ENCODE results near the gene LYRM1.

LYRM1 gene

DNA sequence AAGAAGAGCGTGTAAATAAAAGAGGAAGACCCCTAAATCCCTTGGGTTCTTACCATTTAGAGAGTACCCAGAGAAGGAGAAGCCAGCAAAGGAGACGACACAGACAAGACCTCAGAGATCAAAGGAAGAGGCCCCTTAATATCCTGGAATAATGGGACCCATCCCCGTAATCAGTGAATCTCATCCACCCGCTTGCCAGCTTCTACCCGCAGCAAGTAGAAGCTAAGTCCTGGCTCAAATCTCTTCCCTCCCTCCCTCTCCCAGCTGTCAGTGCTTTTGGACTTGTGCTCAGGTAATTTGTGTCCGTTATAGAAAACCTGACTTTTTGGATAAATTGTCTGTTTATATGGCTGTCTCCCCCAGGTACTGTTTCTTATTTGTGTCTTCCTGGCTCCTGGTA lies 1.9 kb downstream of the LYRM1 start:
- peaks cover 2 to 5% of the 10 kb centered on the region in 2 donors for H3K36me3 ChIP-seq (ENCODE audit: control insufficient read depth in 2 of 2, insufficient read depth in 2 of 2, low read length in 2 of 2)
- H3K9me3 ChIP-seq (ENCODE audit: control insufficient read depth in 2 of 2, low read length in 2 of 2) = no peaks in the 10 kb centered on the region
- H3K27me3 ChIP-seq (ENCODE audit: control insufficient read depth in 1 of 2, insufficient read depth in 2 of 2, low read length in 2 of 2) = no peaks in the 10 kb centered on the region
- peaks cover 48% of the 10 kb centered on the region for H3K4me1 ChIP-seq (ENCODE audit: control insufficient read depth, insufficient read depth, low read length)
- no peak overlapping the region for H3K9ac ChIP-seq (ENCODE audit: low read length in 2 of 2)
- H3K4me3 ChIP-seq (ENCODE audit: low read length in 2 of 2) = no peak overlapping the region
- no peak overlapping the region for H3K27ac ChIP-seq (ENCODE audit: low read length)

GRCh38 chr16:20903116-20903898 lies 2.7 kb downstream of the LYRM1 start:
- Histone ChIP-seq H3K36me3 (ENCODE audit: control insufficient read depth in 2 of 2, insufficient read depth in 2 of 2, low read length in 2 of 2) (peaks cover 0 to 4% of the 10 kb centered on the region in 2 donors), H3K9ac (ENCODE audit: low read length in 2 of 2) (no peak overlapping the region), H3K27me3 (ENCODE audit: control insufficient read depth in 1 of 2, insufficient read depth in 2 of 2, low read length in 2 of 2) (no peaks in the 10 kb centered on the region), H3K9me3 (ENCODE audit: control insufficient read depth in 2 of 2, low read length in 2 of 2) (no peaks in the 10 kb centered on the region), H3K4me1 (ENCODE audit: control insufficient read depth, insufficient read depth, low read length) (peaks cover 50% of the 10 kb centered on the region), H3K27ac (ENCODE audit: low read length) (peak overlapping the region; percentile 24), H3K4me3 (ENCODE audit: low read length in 2 of 2) (no peak overlapping the region)

- Histone ChIP-seq H3K4me3 (ENCODE audit: low read length in 2 of 2) (no peak overlapping the region), H3K9me3 (ENCODE audit: control insufficient read depth in 2 of 2, low read length in 2 of 2) (no peaks in the 10 kb centered on the region), H3K36me3 (ENCODE audit: control insufficient read depth in 2 of 2, insufficient read depth in 2 of 2, low read length in 2 of 2) (peaks cover 0 to 4% of the 10 kb centered on the region in 2 donors), H3K9ac (ENCODE audit: low read length in 2 of 2) (no peak overlapping the region), H3K27ac (ENCODE audit: low read length) (peak overlapping the region; percentile 19), H3K27me3 (ENCODE audit: control insufficient read depth in 1 of 2, insufficient read depth in 2 of 2, low read length in 2 of 2) (no peaks in the 10 kb centered on the region), H3K4me1 (ENCODE audit: control insufficient read depth, insufficient read depth, low read length) (peaks cover 48% of the 10 kb centered on the region)
Measured at GRCh38 chr16:20903899-20904506, 3.4 kb downstream of the LYRM1 start.

DNA sequence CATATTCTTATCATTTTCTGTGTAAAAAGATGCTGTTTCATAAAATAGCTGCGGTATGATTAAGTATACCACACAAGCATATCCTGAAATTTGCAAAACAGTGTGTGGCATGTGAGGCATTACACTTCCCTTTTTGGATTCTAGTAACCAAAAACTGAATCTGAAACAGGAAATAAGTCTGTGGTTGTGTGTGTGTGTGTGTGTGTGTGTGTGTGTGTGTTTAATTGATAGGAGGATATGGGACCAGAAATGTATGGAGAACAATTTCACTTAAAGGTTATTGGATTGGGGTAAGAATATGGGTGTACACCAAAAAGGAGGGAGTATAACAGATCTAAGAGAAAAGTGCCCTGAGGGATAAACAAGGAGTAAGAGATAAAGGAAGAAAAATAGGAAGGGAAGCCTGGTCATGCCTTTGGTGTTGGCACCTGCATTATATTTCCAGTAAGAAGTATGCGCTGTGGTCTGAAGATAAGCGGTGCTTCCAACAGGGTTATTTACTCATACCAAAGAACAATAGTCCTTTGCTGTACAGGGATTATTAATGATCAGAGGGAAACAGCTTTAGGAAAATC lies 4.0 kb downstream of the LYRM1 start:
- H3K4me3 ChIP-seq (ENCODE audit: low read length in 2 of 2) = no peak overlapping the region
- peaks cover 0 to 4% of the 10 kb centered on the region in 2 donors for H3K36me3 ChIP-seq (ENCODE audit: control insufficient read depth in 2 of 2, insufficient read depth in 2 of 2, low read length in 2 of 2)

GRCh38 chr16:20905576-20905975 lies 5.0 kb downstream of the LYRM1 start:
- peaks cover 46% of the 10 kb centered on the region for H3K4me1 ChIP-seq (ENCODE audit: control insufficient read depth, insufficient read depth, low read length)
- H3K36me3 ChIP-seq (ENCODE audit: control insufficient read depth in 2 of 2, insufficient read depth in 2 of 2, low read length in 2 of 2) = peaks cover 0 to 4% of the 10 kb centered on the region in 2 donors
- H3K27ac ChIP-seq (ENCODE audit: low read length) = peak overlapping the region; percentile 42
- H3K9ac ChIP-seq (ENCODE audit: low read length in 2 of 2) = peak overlapping the region in 1 of 2 donors; percentile 13
- H3K9me3 ChIP-seq (ENCODE audit: control insufficient read depth in 2 of 2, low read length in 2 of 2) = no peaks in the 10 kb centered on the region
- no peaks in the 10 kb centered on the region for H3K27me3 ChIP-seq (ENCODE audit: control insufficient read depth in 1 of 2, insufficient read depth in 2 of 2, low read length in 2 of 2)
- H3K4me3 ChIP-seq (ENCODE audit: low read length in 2 of 2) = no peak overlapping the region

More for the DNA sequence above, 4.0 kb downstream of the LYRM1 start:
- Histone ChIP-seq H3K27me3 (ENCODE audit: control insufficient read depth in 1 of 2, insufficient read depth in 2 of 2, low read length in 2 of 2) (no peaks in the 10 kb centered on the region), H3K9ac (ENCODE audit: low read length in 2 of 2) (no peak overlapping the region), H3K9me3 (ENCODE audit: control insufficient read depth in 2 of 2, low read length in 2 of 2) (no peaks in the 10 kb centered on the region), H3K27ac (ENCODE audit: low read length) (peak overlapping the region; percentile 19), H3K4me1 (ENCODE audit: control insufficient read depth, insufficient read depth, low read length) (peaks cover 46% of the 10 kb centered on the region)

- Histone ChIP-seq H3K4me3 (ENCODE audit: low read length in 2 of 2) (peak overlapping the region in 1 of 2 donors; percentile 0), H3K4me1 (ENCODE audit: control insufficient read depth, insufficient read depth, low read length) (peaks cover 42% of the 10 kb centered on the region), H3K36me3 (ENCODE audit: control insufficient read depth in 2 of 2, insufficient read depth in 2 of 2, low read length in 2 of 2) (peaks cover 0 to 4% of the 10 kb centered on the region in 2 donors), H3K9me3 (ENCODE audit: control insufficient read depth in 2 of 2, low read length in 2 of 2) (no peaks in the 10 kb centered on the region), H3K27me3 (ENCODE audit: control insufficient read depth in 1 of 2, insufficient read depth in 2 of 2, low read length in 2 of 2) (no peaks in the 10 kb centered on the region), H3K9ac (ENCODE audit: low read length in 2 of 2) (peak overlapping the region in 1 of 2 donors; percentile 37), H3K27ac (ENCODE audit: low read length) (peak overlapping the region; percentile 42)
Measured at GRCh38 chr16:20906341-20907255, 6.0 kb downstream of the LYRM1 start.

- Histone ChIP-seq H3K9ac (ENCODE audit: low read length in 2 of 2) (no peak overlapping the region), H3K4me1 (ENCODE audit: control insufficient read depth, insufficient read depth, low read length) (peaks cover 17% of the 10 kb centered on the region), H3K4me3 (ENCODE audit: low read length in 2 of 2) (no peak overlapping the region), H3K9me3 (ENCODE audit: control insufficient read depth in 2 of 2, low read length in 2 of 2) (no peaks in the 10 kb centered on the region), H3K36me3 (ENCODE audit: control insufficient read depth in 2 of 2, insufficient read depth in 2 of 2, low read length in 2 of 2) (no peaks in the 10 kb centered on the region), H3K27ac (ENCODE audit: low read length) (no peak overlapping the region), H3K27me3 (ENCODE audit: control insufficient read depth in 1 of 2, insufficient read depth in 2 of 2, low read length in 2 of 2) (no peaks in the 10 kb centered on the region)
Measured at GRCh38 chr16:20910781-20911321, 10.3 kb downstream of the LYRM1 start.

- no peak overlapping the region for H3K27ac ChIP-seq (ENCODE audit: low read length)
- H3K9me3 ChIP-seq (ENCODE audit: control insufficient read depth in 2 of 2, low read length in 2 of 2) = no peaks in the 10 kb centered on the region
- peaks cover 12% of the 10 kb centered on the region for H3K4me1 ChIP-seq (ENCODE audit: control insufficient read depth, insufficient read depth, low read length)
- no peak overlapping the region for H3K4me3 ChIP-seq (ENCODE audit: low read length in 2 of 2)
- peaks cover 0 to 4% of the 10 kb centered on the region in 2 donors for H3K36me3 ChIP-seq (ENCODE audit: control insufficient read depth in 2 of 2, insufficient read depth in 2 of 2, low read length in 2 of 2)
- no peaks in the 10 kb centered on the region for H3K27me3 ChIP-seq (ENCODE audit: control insufficient read depth in 1 of 2, insufficient read depth in 2 of 2, low read length in 2 of 2)
- no peak overlapping the region for H3K9ac ChIP-seq (ENCODE audit: low read length in 2 of 2)
Measured at GRCh38 chr16:20911361-20911760, 10.8 kb downstream of the LYRM1 start.

DNA sequence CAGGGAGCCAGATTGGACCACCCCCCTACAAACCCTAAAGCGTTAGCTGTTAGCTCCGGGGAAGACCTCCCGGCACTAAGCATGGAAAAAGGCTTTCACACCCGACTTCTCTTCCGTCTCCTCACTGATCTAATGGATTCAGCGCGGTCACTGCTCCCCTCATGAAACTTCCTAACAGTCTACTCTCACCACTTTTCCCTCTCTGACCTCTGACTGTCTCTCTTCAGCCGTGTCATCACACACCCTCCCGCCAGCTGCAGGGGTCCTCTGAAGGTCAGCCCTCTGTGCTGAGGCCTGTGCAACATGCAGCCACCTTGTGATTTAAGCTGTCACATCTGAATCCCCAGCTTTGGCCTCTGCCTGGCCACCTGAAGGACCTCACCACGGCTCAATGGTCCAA lies 15.7 kb downstream of the LYRM1 start:
- H3K4me1 ChIP-seq (ENCODE audit: control insufficient read depth, insufficient read depth, low read length) = no peaks in the 10 kb centered on the region
- no peak overlapping the region for H3K27ac ChIP-seq (ENCODE audit: low read length)
- no peak overlapping the region for H3K4me3 ChIP-seq (ENCODE audit: low read length in 2 of 2)
- H3K27me3 ChIP-seq (ENCODE audit: control insufficient read depth in 1 of 2, insufficient read depth in 2 of 2, low read length in 2 of 2) = no peaks in the 10 kb centered on the region
- H3K36me3 ChIP-seq (ENCODE audit: control insufficient read depth in 2 of 2, insufficient read depth in 2 of 2, low read length in 2 of 2) = peaks cover 5 to 10% of the 10 kb centered on the region in 2 donors
- H3K9me3 ChIP-seq (ENCODE audit: control insufficient read depth in 2 of 2, low read length in 2 of 2) = no peaks in the 10 kb centered on the region
- H3K9ac ChIP-seq (ENCODE audit: low read length in 2 of 2) = no peak overlapping the region

DNA sequence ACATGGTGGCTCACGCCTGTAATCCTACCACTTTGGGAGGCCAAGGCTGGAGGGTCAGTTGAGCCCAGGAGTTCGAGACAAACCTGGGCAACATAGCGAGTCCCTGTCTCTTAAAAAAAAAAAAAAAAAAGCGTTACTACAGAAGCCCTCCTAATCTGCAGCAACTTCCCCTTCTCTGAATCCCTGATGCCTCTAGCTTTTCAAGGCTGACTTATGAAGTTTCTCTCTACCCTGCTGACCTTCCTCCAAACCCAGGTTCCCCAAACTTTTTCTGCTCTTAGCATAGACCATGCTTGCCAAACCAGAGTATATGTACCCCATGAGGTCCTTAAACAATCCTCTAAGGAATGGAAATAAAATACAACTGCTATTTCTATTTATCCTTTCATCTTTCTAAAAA lies 16.4 kb downstream of the LYRM1 start:
- no peaks in the 10 kb centered on the region for H3K4me1 ChIP-seq (ENCODE audit: control insufficient read depth, insufficient read depth, low read length)
- H3K4me3 ChIP-seq (ENCODE audit: low read length in 2 of 2) = no peak overlapping the region
- H3K27me3 ChIP-seq (ENCODE audit: control insufficient read depth in 1 of 2, insufficient read depth in 2 of 2, low read length in 2 of 2) = no peaks in the 10 kb centered on the region
- peaks cover 5 to 10% of the 10 kb centered on the region in 2 donors for H3K36me3 ChIP-seq (ENCODE audit: control insufficient read depth in 2 of 2, insufficient read depth in 2 of 2, low read length in 2 of 2)
- H3K27ac ChIP-seq (ENCODE audit: low read length) = no peak overlapping the region
- no peaks in the 10 kb centered on the region for H3K9me3 ChIP-seq (ENCODE audit: control insufficient read depth in 2 of 2, low read length in 2 of 2)
- H3K9ac ChIP-seq (ENCODE audit: low read length in 2 of 2) = no peak overlapping the region
